OCI-LY7 (cell line): ENCODE measurements around the gene CFAP300. TPM values are rescaled to one million over a fixed set of nuclear protein-coding genes. Genes with fewer than 3 reads are reported as not detected.

Source experiments
- BruUV-seq: library from RNA; stranded (reverse); fragments of 400-500 nt; replicated peaks from 2 replicates; lab custom pipeline; 2021; lab: Mats Ljungman, UMichigan
- CTCF ChIA-PET: fragments of 300-600 bp; sonication (Branson Sonifier 250); formaldehyde crosslinking; loops from one replicate; lab custom pipeline; 2022; ENCODE audit warnings: antibody characterized with exemption; ENCODE audit not compliant: unreplicated experiment; lab: Charles Lee
- POLR2A ChIA-PET: fragments of 300-600 bp; sonication (Branson Sonifier 250); formaldehyde crosslinking; loops from one replicate; lab custom pipeline; 2022; ENCODE audit warnings: antibody characterized with exemption; lab: Charles Lee
- DNase-seq: peaks from one replicate; pipeline ENCODE4 v3.0.0-alpha.2; 2015; ENCODE audit warnings: low spot score
- H2AFZ ChIP-seq: fragments of 200-600 bp; sonication (generic), shearing (Covaris generic); 2 replicates; pipeline ENCODE4 v1.6.1; 2014; ENCODE audit warnings: mild to moderate bottlenecking, antibody characterized with exemption, low read length, moderate library complexity
- H3K27ac ChIP-seq: fragments of 200-600 bp; sonication (generic); 2 replicates; pipeline ENCODE4 v1.5.1; 2014; ENCODE audit warnings: mixed run types, low read depth, mild to moderate bottlenecking, moderate library complexity, low read length, inconsistent platforms; ENCODE audit not compliant: poor library complexity, severe bottlenecking
- H3K36me3 ChIP-seq: fragments of 200-600 bp; sonication (generic); 2 replicates; pipeline ENCODE4 v1.6.1; 2014; ENCODE audit warnings: mild to moderate bottlenecking, antibody characterized with exemption, low read length, moderate library complexity, mixed read lengths; ENCODE audit not compliant: insufficient read depth
- H3K4me1 ChIP-seq: fragments of 200-600 bp; sonication (generic); 2 replicates; pipeline ENCODE4 v1.5.1; 2014; ENCODE audit warnings: mild to moderate bottlenecking, low read length; ENCODE audit not compliant: insufficient read depth, poor library complexity, severe bottlenecking
- H3K4me2 ChIP-seq: fragments of 200-600 bp; sonication (generic); 2 replicates; pipeline ENCODE4 v1.6.1; 2014; ENCODE audit warnings: mild to moderate bottlenecking, low read length
- H3K4me3 ChIP-seq: fragments of 200-600 bp; sonication (generic); 2 replicates; pipeline ENCODE4 v1.5.1; 2014; ENCODE audit warnings: mild to moderate bottlenecking, low read depth, low read length; ENCODE audit not compliant: poor library complexity, severe bottlenecking
- H3K79me2 ChIP-seq: fragments of 200-600 bp; sonication (generic); 2 replicates; pipeline ENCODE4 v1.6.1; 2016; ENCODE audit warnings: low read depth, mild to moderate bottlenecking, low read length, moderate library complexity, mixed read lengths; ENCODE audit not compliant: insufficient read depth
- H3K9me2 ChIP-seq: fragments of 200-600 bp; sonication (generic); 2 replicates; pipeline ENCODE4 v1.6.1; 2016; ENCODE audit warnings: mild to moderate bottlenecking, low read length, mixed read lengths; ENCODE audit not compliant: insufficient read depth
- H3K9me3 ChIP-seq: fragments of 200-600 bp; sonication (generic); 2 replicates; pipeline ENCODE4 v1.6.1; 2014; ENCODE audit warnings: mild to moderate bottlenecking, mixed run types, low read length, mixed read lengths
- H4K20me1 ChIP-seq: fragments of 200-600 bp; sonication (generic); 2 replicates; pipeline ENCODE4 v1.6.1; 2014; ENCODE audit warnings: mild to moderate bottlenecking, antibody characterized with exemption, low read length, moderate library complexity, mixed read lengths; ENCODE audit not compliant: insufficient read depth
- CTCF ChIP-seq: fragments of 200-600 bp; sonication (generic); conservative IDR thresholded peaks from 2 replicates; pipeline ENCODE4 v1.5.1; 2014; ENCODE audit warnings: mild to moderate bottlenecking, antibody characterized with exemption, low read length, moderate library complexity, mixed read lengths
- EZH2phosphoT487 ChIP-seq: fragments of 200-600 bp; sonication (generic); IDR thresholded peaks from 2 replicates; pipeline ENCODE4 v1.6.1; 2018; ENCODE audit warnings: low read depth, borderline replicate concordance, mild to moderate bottlenecking, mixed run types, antibody characterized with exemption, low read length, moderate library complexity, mixed read lengths
- intact Hi-C: fragments of 100-400 bp; cut with micrococcal nuclease; formaldehyde crosslinking; loops from one replicate; pipeline ENCODE4 v1.10.0; 2022; ENCODE audit not compliant: unreplicated experiment
- total RNA-seq, 2 experiments: library from RNA; depleted of rRNA in 1 of 2; stranded (reverse); fragments of >200 nt in 1 of 2; shearing (Covaris generic) in 1 of 2; gene quantifications; 2 replicates each; pipeline ENCODE4 v1.2.3, GENCODE V29; 2014 to 2022

The CFAP300 gene
- total RNA-seq, 2 experiments from 2014 or later: not detected

- intact Hi-C loops: loop anchor here (1.0 to 10.0 kb wide), 3 partner anchors 93 to 553 kb away; partner anchors contain the start of gene CEP126
- H3K27ac ChIP-seq: no peak overlapping the region
- H3K36me3 ChIP-seq: no peaks in the 10 kb centered on the region
- no peaks in the 10 kb centered on the region for H3K9me2 ChIP-seq
- H4K20me1 ChIP-seq: no peaks in the 10 kb centered on the region
- no peak overlapping the region for H3K4me3 ChIP-seq
- DNase-seq: peak; percentile 64
- no peaks in the 10 kb centered on the region for H3K9me3 ChIP-seq
- BruUV-seq: no TSS peak
- H3K4me1 ChIP-seq: no peaks in the 10 kb centered on the region
- POLR2A ChIA-PET: interaction anchor here (0.7 to 5.3 kb wide), 9 partner anchors 10 to 278 kb away, joined by 3 to 30 read pairs (median 3); no protein-coding TSS in a partner anchor
- no peaks in the 10 kb centered on the region for H3K79me2 ChIP-seq
- no peak overlapping the region for H3K4me2 ChIP-seq
- TF ChIP-seq EZH2phosphoT487 (no peak), CTCF (peak; percentile 85)
- CTCF ChIA-PET: interaction anchor here (0.6 to 2.9 kb wide), 3 partner anchors 144 to 238 kb away, joined by 3 to 25 read pairs (median 4); no protein-coding TSS in a partner anchor
- H2AFZ ChIP-seq: no peak overlapping the region
Measured at GRCh38 chr11:102007567-102008437, 39.4 kb upstream of the CFAP300 start.

- DNase-seq: no peak
- ChIA-PET POLR2A (interaction anchor here (5.3 kb wide), 1 partner anchor 150 kb away, joined by 30 read pairs; no protein-coding TSS in a partner anchor), CTCF (no interaction called here)
- Histone ChIP-seq H3K4me3 (no peak overlapping the region), H3K4me1 (no peaks in the 10 kb centered on the region), H3K9me3 (no peaks in the 10 kb centered on the region), H3K36me3 (no peaks in the 10 kb centered on the region), H2AFZ (no peak overlapping the region), H3K9me2 (no peaks in the 10 kb centered on the region), H3K27ac (no peak overlapping the region), H4K20me1 (no peaks in the 10 kb centered on the region), H3K4me2 (no peak overlapping the region), H3K79me2 (no peaks in the 10 kb centered on the region)
- BruUV-seq: no TSS peak
- intact Hi-C loops: no loop called here
- TF ChIP-seq EZH2phosphoT487 (no peak), CTCF (no peak)
Measured at GRCh38 chr11:102010776-102011494, 36.3 kb upstream of the CFAP300 start.
